ENCODE data around the gene PRPSAP1.

DNA sequence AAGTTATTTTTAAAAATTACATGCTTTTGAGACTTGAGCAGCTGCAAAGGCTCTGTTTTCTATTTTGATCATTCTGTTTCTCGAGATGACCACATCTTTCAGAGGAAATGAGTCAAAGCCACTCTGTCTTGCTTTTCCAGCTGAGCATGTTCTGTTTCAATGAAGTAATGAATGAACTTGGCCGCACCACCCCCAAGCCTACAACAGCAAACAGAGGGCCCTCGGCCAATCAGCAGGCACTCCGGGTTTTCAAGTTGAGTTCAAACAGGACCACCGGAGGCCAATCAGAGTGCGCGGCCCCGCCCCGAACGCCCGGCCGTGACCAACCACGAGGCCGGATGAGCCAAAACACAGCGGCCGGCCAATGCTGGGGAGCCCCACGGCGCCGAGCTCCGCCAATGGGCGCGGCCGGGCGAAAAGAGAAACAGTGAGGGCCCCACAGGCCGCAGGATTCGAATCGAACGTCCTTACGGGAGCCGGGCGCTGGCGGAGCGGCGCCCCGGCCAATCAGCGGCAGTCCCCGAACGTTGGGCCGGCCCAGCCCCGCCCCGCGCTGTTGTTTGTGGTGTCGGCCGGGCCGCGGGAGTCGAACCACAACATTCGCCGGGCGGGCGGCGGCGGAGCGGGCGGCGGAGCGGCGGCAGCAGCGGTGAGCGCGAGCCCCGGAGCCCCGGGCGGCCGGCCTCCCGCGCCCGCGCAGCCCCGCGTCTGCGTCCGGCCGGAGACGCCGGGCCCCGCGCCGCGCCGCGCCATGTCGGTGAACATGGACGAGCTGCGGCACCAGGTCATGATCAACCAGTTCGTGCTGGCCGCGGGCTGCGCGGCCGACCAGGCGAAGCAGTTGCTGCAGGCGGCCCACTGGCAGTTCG, 88.7 kb downstream of the PRPSAP1 start, which contains the start of gene UBALD2:
- TF ChIP-seq TAF1 (IDR thresholded peaks at IDR 0.05; ENCODE audit: low read depth), result peak; percentile 62; the same call in 1 of the 2 replicates
- TF ChIP-seq YY1 (IDR thresholded peaks at IDR 0.05; ENCODE audit: low read depth), result no peak
- TF ChIP-seq, protein P1, sequence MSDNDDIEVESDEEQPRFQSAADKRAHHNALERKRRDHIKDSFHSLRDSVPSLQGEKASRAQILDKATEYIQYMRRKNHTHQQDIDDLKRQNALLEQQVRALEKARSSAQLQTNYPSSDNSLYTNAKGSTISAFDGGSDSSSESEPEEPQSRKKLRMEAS (IDR thresholded peaks at IDR 0.05), result peak; percentile 52; the same call in 1 of the 2 replicates
